Measurements from ENCODE around the gene TLK1. TPM values are rescaled to one million over a fixed set of nuclear protein-coding genes. Genes with fewer than 3 reads are reported as not detected.

Gene TLK1
- 34.0 TPM for polyA plus RNA-seq (2013, experiment 1 of 2)
- polyA plus RNA-seq (2013, experiment 2 of 2): 30.7 TPM

- peak; percentile 66 for DNase-seq (ENCODE audit: low spot score)
- Histone ChIP-seq H2BK12ac (ENCODE audit: low read length) (no peak within 1 kb of the TSS), H3K36me3 (replicated peaks in 1 of 2; ENCODE audit: control insufficient read depth in 2 of 2, insufficient read depth in 2 of 2, low read length in 2 of 2) (no peaks in the 10 kb centered on the region), H3K18ac (ENCODE audit: low read length) (peak within 1 kb of the TSS; percentile 100), H3K4me3 (ENCODE audit: low read length in 2 of 2) (peak within 1 kb of the TSS; percentile 78 to 99), H4K8ac (ENCODE audit: low read depth, low read length) (no peak within 1 kb of the TSS), H3K4me1 (ENCODE audit: control insufficient read depth in 2 of 2, insufficient read depth in 1 of 2, low read depth in 1 of 2, low read length in 2 of 2) (peaks cover 0 to 18% of the 10 kb centered on the region in 2 donors), H3K14ac (ENCODE audit: low read length) (peak within 1 kb of the TSS; percentile 100), H3K4me2 (ENCODE audit: insufficient read depth, low read length, poor library complexity, severe bottlenecking) (peak within 1 kb of the TSS; percentile 64), H3K27me3 (ENCODE audit: control insufficient read depth in 3 of 3, insufficient read depth in 3 of 3, low read depth in 1 of 3, low read length in 3 of 3) (no peaks in the 10 kb centered on the region), H3K23ac (ENCODE audit: low read depth, low read length, poor library complexity) (peak within 1 kb of the TSS; percentile 87), H2BK5ac (ENCODE audit: low read length) (peak within 1 kb of the TSS; percentile 93), H4K91ac (ENCODE audit: low read depth, low read length, poor library complexity) (peak within 1 kb of the TSS; percentile 79), H3K9ac (ENCODE audit: low read depth, low read length, poor library complexity) (peak within 1 kb of the TSS; percentile 99), H2BK120ac (ENCODE audit: low read depth, low read length) (peak within 1 kb of the TSS; percentile 79), H3K9me3 (replicated peaks in 1 of 2; ENCODE audit: control insufficient read depth in 2 of 2, insufficient read depth in 1 of 2, low read depth in 1 of 2, low read length in 2 of 2) (no peaks in the 10 kb centered on the region), H2AK5ac (ENCODE audit: low read depth, low read length) (peak within 1 kb of the TSS; percentile 96), H3K79me1 (ENCODE audit: low read depth, low read length) (no peaks in the 10 kb centered on the region), H2BK15ac (ENCODE audit: low read length) (peak within 1 kb of the TSS; percentile 39), H3K27ac (replicated peaks; ENCODE audit: low read length) (peak within 1 kb of the TSS; percentile 98), H3K4ac (ENCODE audit: low read length) (peak within 1 kb of the TSS; percentile 37), H2AFZ (ENCODE audit: low read length) (peak within 1 kb of the TSS; percentile 89)
- no CpG with 5 or more reads among the region's 97 CpGs for WGBS, 2 donors (ENCODE audit: extremely low coverage in 2 of 2, insufficient read length in 2 of 2, insufficient replicate concordance in 1 of 2)
Measured at GRCh38 chr2:171160119-171160955, at the start of gene TLK1. TLK1 (minus strand) TSS chr2:171160893; CDS start chr2:171160428, 465 bp downstream.

- no peak overlapping the region for H3K27ac ChIP-seq (replicated peaks; ENCODE audit: low read length)
- no peak overlapping the region for H3K23ac ChIP-seq (ENCODE audit: low read depth, low read length, poor library complexity)
- H3K18ac ChIP-seq (ENCODE audit: low read length): no peak overlapping the region
- H3K4me2 ChIP-seq (ENCODE audit: insufficient read depth, low read length, poor library complexity, severe bottlenecking): no peak overlapping the region
- H3K9me3 ChIP-seq (replicated peaks in 1 of 2; ENCODE audit: control insufficient read depth in 2 of 2, insufficient read depth in 1 of 2, low read depth in 1 of 2, low read length in 2 of 2): no peaks in the 10 kb centered on the region
- H4K91ac ChIP-seq (ENCODE audit: low read depth, low read length, poor library complexity): no peak overlapping the region
- no peak overlapping the region for H4K8ac ChIP-seq (ENCODE audit: low read depth, low read length)
- no peak overlapping the region for H2AFZ ChIP-seq (ENCODE audit: low read length)
- no peak overlapping the region for H3K4ac ChIP-seq (ENCODE audit: low read length)
- H2BK15ac ChIP-seq (ENCODE audit: low read length): no peak overlapping the region
- H2BK12ac ChIP-seq (ENCODE audit: low read length): no peak overlapping the region
- H3K27me3 ChIP-seq (ENCODE audit: control insufficient read depth in 3 of 3, insufficient read depth in 3 of 3, low read depth in 1 of 3, low read length in 3 of 3): peaks cover 0 to 8% (median 0%) of the 10 kb centered on the region in 3 experiments
- H3K14ac ChIP-seq (ENCODE audit: low read length): no peak overlapping the region
- no peaks in the 10 kb centered on the region for H3K79me1 ChIP-seq (ENCODE audit: low read depth, low read length)
- no CpG with 5 or more reads among the region's 9 CpGs for WGBS, 2 donors (ENCODE audit: extremely low coverage in 2 of 2, insufficient read length in 2 of 2, insufficient replicate concordance in 1 of 2)
- no peaks in the 10 kb centered on the region for H3K36me3 ChIP-seq (replicated peaks in 1 of 2; ENCODE audit: control insufficient read depth in 2 of 2, insufficient read depth in 2 of 2, low read length in 2 of 2)
- H3K4me3 ChIP-seq (ENCODE audit: low read length in 2 of 2): no peak overlapping the region
- no peak for DNase-seq (ENCODE audit: low spot score)
- H2BK5ac ChIP-seq (ENCODE audit: low read length): no peak overlapping the region
- no peak overlapping the region for H2BK120ac ChIP-seq (ENCODE audit: low read depth, low read length)
- H3K9ac ChIP-seq (ENCODE audit: low read depth, low read length, poor library complexity): no peak overlapping the region
- H2AK5ac ChIP-seq (ENCODE audit: low read depth, low read length): no peak overlapping the region
- H3K4me1 ChIP-seq (ENCODE audit: control insufficient read depth in 2 of 2, insufficient read depth in 1 of 2, low read depth in 1 of 2, low read length in 2 of 2): no peaks in the 10 kb centered on the region
Measured at GRCh38 chr2:171210216-171210863, 49.6 kb upstream of the TLK1 start.

GRCh38 chr2:171208657-171209056, 48.0 kb upstream of the TLK1 start:
- no peak for DNase-seq (ENCODE audit: low spot score)
- no peak overlapping the region for H2BK12ac ChIP-seq (ENCODE audit: low read length)
- no peak overlapping the region for H2BK5ac ChIP-seq (ENCODE audit: low read length)
- H2BK15ac ChIP-seq (ENCODE audit: low read length): no peak overlapping the region
- no peak overlapping the region for H4K91ac ChIP-seq (ENCODE audit: low read depth, low read length, poor library complexity)
- H3K79me1 ChIP-seq (ENCODE audit: low read depth, low read length): no peaks in the 10 kb centered on the region
- no peak overlapping the region for H2AK5ac ChIP-seq (ENCODE audit: low read depth, low read length)
- no peaks in the 10 kb centered on the region for H3K9me3 ChIP-seq (replicated peaks in 1 of 2; ENCODE audit: control insufficient read depth in 2 of 2, insufficient read depth in 1 of 2, low read depth in 1 of 2, low read length in 2 of 2)
- H3K4me3 ChIP-seq (ENCODE audit: low read length in 2 of 2): no peak overlapping the region
- H2AFZ ChIP-seq (ENCODE audit: low read length): no peak overlapping the region
- no peak overlapping the region for H3K9ac ChIP-seq (ENCODE audit: low read depth, low read length, poor library complexity)
- no peak overlapping the region for H2BK120ac ChIP-seq (ENCODE audit: low read depth, low read length)
- no peak overlapping the region for H3K27ac ChIP-seq (replicated peaks; ENCODE audit: low read length)
- no peak overlapping the region for H3K23ac ChIP-seq (ENCODE audit: low read depth, low read length, poor library complexity)
- H3K4ac ChIP-seq (ENCODE audit: low read length): no peak overlapping the region
- H3K4me2 ChIP-seq (ENCODE audit: insufficient read depth, low read length, poor library complexity, severe bottlenecking): no peak overlapping the region
- H3K18ac ChIP-seq (ENCODE audit: low read length): no peak overlapping the region
- no peaks in the 10 kb centered on the region for H3K4me1 ChIP-seq (ENCODE audit: control insufficient read depth in 2 of 2, insufficient read depth in 1 of 2, low read depth in 1 of 2, low read length in 2 of 2)
- H3K36me3 ChIP-seq (replicated peaks in 1 of 2; ENCODE audit: control insufficient read depth in 2 of 2, insufficient read depth in 2 of 2, low read length in 2 of 2): no peaks in the 10 kb centered on the region
- H4K8ac ChIP-seq (ENCODE audit: low read depth, low read length): no peak overlapping the region
- H3K14ac ChIP-seq (ENCODE audit: low read length): no peak overlapping the region
- H3K27me3 ChIP-seq (ENCODE audit: control insufficient read depth in 3 of 3, insufficient read depth in 3 of 3, low read depth in 1 of 3, low read length in 3 of 3): peaks cover 0 to 8% (median 0%) of the 10 kb centered on the region in 3 experiments

- Histone ChIP-seq H4K91ac (ENCODE audit: low read depth, low read length, poor library complexity) (no peak overlapping the region), H3K27ac (replicated peaks; ENCODE audit: low read length) (no peak overlapping the region), H2AK5ac (ENCODE audit: low read depth, low read length) (no peak overlapping the region), H4K8ac (ENCODE audit: low read depth, low read length) (no peak overlapping the region), H3K36me3 (replicated peaks in 1 of 2; ENCODE audit: control insufficient read depth in 2 of 2, insufficient read depth in 2 of 2, low read length in 2 of 2) (no peaks in the 10 kb centered on the region), H3K18ac (ENCODE audit: low read length) (no peak overlapping the region), H3K4me2 (ENCODE audit: insufficient read depth, low read length, poor library complexity, severe bottlenecking) (no peak overlapping the region), H2AFZ (ENCODE audit: low read length) (no peak overlapping the region), H3K27me3 (ENCODE audit: control insufficient read depth in 3 of 3, insufficient read depth in 3 of 3, low read depth in 1 of 3, low read length in 3 of 3) (peaks cover 0 to 8% (median 0%) of the 10 kb centered on the region in 3 experiments), H2BK12ac (ENCODE audit: low read length) (no peak overlapping the region), H3K4me3 (ENCODE audit: low read length in 2 of 2) (no peak overlapping the region), H3K9me3 (replicated peaks in 1 of 2; ENCODE audit: control insufficient read depth in 2 of 2, insufficient read depth in 1 of 2, low read depth in 1 of 2, low read length in 2 of 2) (no peaks in the 10 kb centered on the region), H3K4ac (ENCODE audit: low read length) (no peak overlapping the region), H2BK120ac (ENCODE audit: low read depth, low read length) (no peak overlapping the region), H3K79me1 (ENCODE audit: low read depth, low read length) (no peaks in the 10 kb centered on the region), H2BK5ac (ENCODE audit: low read length) (no peak overlapping the region), H3K14ac (ENCODE audit: low read length) (no peak overlapping the region), H3K4me1 (ENCODE audit: control insufficient read depth in 2 of 2, insufficient read depth in 1 of 2, low read depth in 1 of 2, low read length in 2 of 2) (no peaks in the 10 kb centered on the region), H3K9ac (ENCODE audit: low read depth, low read length, poor library complexity) (no peak overlapping the region), H3K23ac (ENCODE audit: low read depth, low read length, poor library complexity) (no peak overlapping the region), H2BK15ac (ENCODE audit: low read length) (no peak overlapping the region)
- DNase-seq (ENCODE audit: low spot score): no peak
- WGBS, 2 donors (ENCODE audit: extremely low coverage in 2 of 2, insufficient read length in 2 of 2, insufficient replicate concordance in 1 of 2): no CpG with 5 or more reads among the region's 2 CpGs
Measured at GRCh38 chr2:171206422-171207115, 45.9 kb upstream of the TLK1 start.

All from neuronal stem cell (in vitro differentiated cells).